Smooth muscle cell (in vitro differentiated cells): ENCODE data around the gene PLOD2. TPM values are rescaled to one million over a fixed set of nuclear protein-coding genes. Genes with fewer than 3 reads are reported as not detected.
A peak's percentile ranks its signal among the peaks of the same experiment; 100 is the strongest.

Experiments
- DNase-seq: peaks from one replicate; lab custom pipeline; 2025; ENCODE audit not compliant: unreplicated experiment; lab: John Stamatoyannopoulos, UW
- H2AFZ ChIP-seq: fragments of 200-600 bp; sonication (generic); 2 replicates; pipeline ENCODE4 v1.6.0; 2016; ENCODE audit warnings: antibody characterized with exemption, low read depth, mild to moderate bottlenecking
- H3F3A ChIP-seq: fragments of 200-600 bp; sonication (generic); 2 replicates; pipeline ENCODE4 v1.6.0; 2017; ENCODE audit warnings: antibody characterized with exemption, low read depth
- H3K27ac ChIP-seq: fragments of 200-600 bp; sonication (generic); 2 replicates; pipeline ENCODE4 v1.5.1; 2016; ENCODE audit warnings: low read depth, mild to moderate bottlenecking
- H3K27me3 ChIP-seq: fragments of 200-600 bp; sonication (generic); 2 replicates; pipeline ENCODE4 v1.6.1; 2016; ENCODE audit warnings: low read depth, mild to moderate bottlenecking
- H3K36me3 ChIP-seq: fragments of 200-600 bp; sonication (generic); 2 replicates; pipeline ENCODE4 v1.5.1; 2016; ENCODE audit warnings: low read depth
- H3K4me1 ChIP-seq: fragments of 200-600 bp; sonication (generic); 2 replicates; pipeline ENCODE4 v1.5.1; 2016; ENCODE audit warnings: low read depth
- H3K4me2 ChIP-seq: fragments of 200-600 bp; sonication (generic); 2 replicates; pipeline ENCODE4 v1.6.0; 2016; ENCODE audit warnings: mild to moderate bottlenecking
- H3K4me3 ChIP-seq: fragments of 200-600 bp; sonication (generic); 2 replicates; pipeline ENCODE4 v1.5.1; 2016; ENCODE audit warnings: mild to moderate bottlenecking
- H3K79me2 ChIP-seq: fragments of 200-600 bp; sonication (generic); 2 replicates; pipeline ENCODE4 v1.6.0; 2016; ENCODE audit warnings: low read depth, mild to moderate bottlenecking
- H3K9ac ChIP-seq: fragments of 200-600 bp; sonication (generic); 2 replicates; pipeline ENCODE4 v1.6.0; 2016; ENCODE audit warnings: low read depth
- H3K9me3 ChIP-seq: fragments of 200-600 bp; sonication (generic); replicated peaks from 2 replicates; pipeline ENCODE4 v1.5.1; 2016; ENCODE audit warnings: low read depth
- H4K20me1 ChIP-seq: fragments of 200-600 bp; sonication (generic); 2 replicates; pipeline ENCODE4 v1.6.0; 2016; ENCODE audit warnings: low read depth
- CTCF ChIP-seq: fragments of 200-600 bp; sonication (generic); IDR thresholded peaks from 2 replicates; pipeline ENCODE4 v1.5.1; 2017; ENCODE audit warnings: borderline replicate concordance, mild to moderate bottlenecking, antibody characterized with exemption; ENCODE audit not compliant: insufficient read depth, poor library complexity, severe bottlenecking
- WGBS: methylation state at CpG from one replicate; pipeline ENCODE4 v1.1.7; 2016; ENCODE audit warnings: low lambda C conversion rate; 5-methylcytosine and 5-hydroxymethylcytosine counted together
- polyA plus RNA-seq: library from polyadenylated mRNA; unstranded; fragments of >200 nt; fragmentation: Nextera tagmentation; extraction: Ambion mirVana; gene quantifications from 2 replicates; pipeline ENCODE4 v1.2.1, GENCODE V29; 2016
- total RNA-seq: library from RNA; depleted of rRNA; stranded (reverse); fragments of >200 nt; gene quantifications from 2 replicates; pipeline ENCODE4 v1.2.3, GENCODE V29; 2014

The PLOD2 gene
- total and polyA plus RNA-seq, 2 experiments from 2014 or later: 372 to 658 TPM

GRCh38 chr3:146052791-146053310 is 108.1 kb downstream of the PLOD2 start:
- Histone ChIP-seq H3K9me3 (no peaks in the 10 kb centered on the region), H3K27ac (peak overlapping the region; percentile 2), H2AFZ (no peak overlapping the region), H3K4me2 (no peak overlapping the region), H3K4me3 (no peak overlapping the region), H3K9ac (no peak overlapping the region), H4K20me1 (no peaks in the 10 kb centered on the region), H3K79me2 (no peaks in the 10 kb centered on the region), H3K36me3 (no peaks in the 10 kb centered on the region), H3K27me3 (no peaks in the 10 kb centered on the region), H3F3A (peaks cover 20% of the 10 kb centered on the region), H3K4me1 (no peaks in the 10 kb centered on the region)
- WGBS: 91% methylated on average over 6 of the region's 6 CpGs
- no peak for TF ChIP-seq CTCF
- no peak for DNase-seq

GRCh38 chr3:146052056-146052790 is 108.8 kb downstream of the PLOD2 start:
- H3K27me3 ChIP-seq: no peaks in the 10 kb centered on the region
- H2AFZ ChIP-seq: no peak overlapping the region
- H3K9ac ChIP-seq: no peak overlapping the region
- no peaks in the 10 kb centered on the region for H3K9me3 ChIP-seq
- 53% methylated on average over 2 of the region's 2 CpGs for WGBS
- no peaks in the 10 kb centered on the region for H3K79me2 ChIP-seq
- no peaks in the 10 kb centered on the region for H4K20me1 ChIP-seq
- DNase-seq: no peak
- no peak overlapping the region for H3K27ac ChIP-seq
- H3K4me3 ChIP-seq: no peak overlapping the region
- H3K36me3 ChIP-seq: no peaks in the 10 kb centered on the region
- H3K4me2 ChIP-seq: no peak overlapping the region
- peaks cover 20% of the 10 kb centered on the region for H3F3A ChIP-seq
- no peak for TF ChIP-seq CTCF
- H3K4me1 ChIP-seq: no peaks in the 10 kb centered on the region

GRCh38 chr3:146050691-146051090 is 110.3 kb downstream of the PLOD2 start:
- Histone ChIP-seq H3K9me3 (no peaks in the 10 kb centered on the region), H3F3A (peaks cover 20% of the 10 kb centered on the region), H3K27me3 (no peaks in the 10 kb centered on the region), H4K20me1 (no peaks in the 10 kb centered on the region), H2AFZ (no peak overlapping the region), H3K4me2 (no peak overlapping the region), H3K9ac (no peak overlapping the region), H3K79me2 (no peaks in the 10 kb centered on the region), H3K36me3 (no peaks in the 10 kb centered on the region), H3K27ac (no peak overlapping the region), H3K4me3 (no peak overlapping the region), H3K4me1 (no peaks in the 10 kb centered on the region)
- TF ChIP-seq CTCF: no peak
- 39% methylated on average over 5 of the region's 5 CpGs for WGBS
- DNase-seq: no peak

GRCh38 chr3:146047485-146047884 is 113.5 kb downstream of the PLOD2 start:
- Histone ChIP-seq H3K4me3 (no peak overlapping the region), H3F3A (peaks cover 13% of the 10 kb centered on the region), H3K27me3 (no peaks in the 10 kb centered on the region), H2AFZ (no peak overlapping the region), H3K27ac (no peak overlapping the region), H3K79me2 (no peaks in the 10 kb centered on the region), H3K4me1 (no peaks in the 10 kb centered on the region), H3K9me3 (no peaks in the 10 kb centered on the region), H3K36me3 (no peaks in the 10 kb centered on the region), H3K4me2 (no peak overlapping the region), H3K9ac (no peak overlapping the region), H4K20me1 (no peaks in the 10 kb centered on the region)
- no peak for TF ChIP-seq CTCF
- DNase-seq: no peak
- WGBS: 90% methylated on average over 1 of the region's 1 CpG
